RWPE2 (cell line): ENCODE measurements around the gene EVC.

Experiments used
- ATAC-seq: fragments of 200-7000 bp; cut with Tn5 transposase; 3 replicates; pipeline ENCODE4 v1.9.1; 2021; ENCODE audit warnings: low read depth
- DNase-seq: peaks from one replicate; pipeline ENCODE4 v3.0.0-alpha.2; 2020; ENCODE audit warnings: low spot score
- H3K27ac ChIP-seq: fragments of 450-650 bp; 2 replicates; pipeline ENCODE4 v1.5.1; 2017; ENCODE audit warnings: mild to moderate bottlenecking; ENCODE audit not compliant: poor library complexity, severe bottlenecking
- H3K27me3 ChIP-seq: fragments of 250-450 bp; sonication (Bioruptor Pico); 2 replicates; pipeline ENCODE4 v1.5.1; 2021; ENCODE audit warnings: mild to moderate bottlenecking, moderate library complexity; ENCODE audit not compliant: insufficient read depth, poor library complexity, severe bottlenecking
- H3K36me3 ChIP-seq: fragments of 250-450 bp; sonication (Bioruptor Pico); 2 replicates; pipeline ENCODE4 v1.5.1; 2020; ENCODE audit warnings: low read depth, mild to moderate bottlenecking, moderate library complexity
- H3K4me1 ChIP-seq: fragments of 250-450 bp; sonication (Bioruptor Pico); 2 replicates; pipeline ENCODE4 v1.5.1; 2021; ENCODE audit warnings: mild to moderate bottlenecking, moderate library complexity; ENCODE audit not compliant: insufficient read depth, poor library complexity, severe bottlenecking
- H3K4me3 ChIP-seq: fragments of 250-450 bp; sonication (Bioruptor Pico); 2 replicates; pipeline ENCODE4 v1.5.1; 2021; ENCODE audit warnings: mild to moderate bottlenecking, moderate library complexity; ENCODE audit not compliant: severe bottlenecking
- H3K9me3 ChIP-seq: fragments of 250-450 bp; sonication (Bioruptor Pico); 2 replicates; pipeline ENCODE4 v1.5.1; 2021; ENCODE audit warnings: mild to moderate bottlenecking, moderate library complexity; ENCODE audit not compliant: severe bottlenecking
- CTCF ChIP-seq: fragments of 450-650 bp; IDR thresholded peaks from one replicate; pipeline ENCODE4 v1.5.1; 2017; ENCODE audit warnings: mild to moderate bottlenecking, moderate library complexity; ENCODE audit not compliant: poor library complexity, severe bottlenecking

Gene EVC

DNA sequence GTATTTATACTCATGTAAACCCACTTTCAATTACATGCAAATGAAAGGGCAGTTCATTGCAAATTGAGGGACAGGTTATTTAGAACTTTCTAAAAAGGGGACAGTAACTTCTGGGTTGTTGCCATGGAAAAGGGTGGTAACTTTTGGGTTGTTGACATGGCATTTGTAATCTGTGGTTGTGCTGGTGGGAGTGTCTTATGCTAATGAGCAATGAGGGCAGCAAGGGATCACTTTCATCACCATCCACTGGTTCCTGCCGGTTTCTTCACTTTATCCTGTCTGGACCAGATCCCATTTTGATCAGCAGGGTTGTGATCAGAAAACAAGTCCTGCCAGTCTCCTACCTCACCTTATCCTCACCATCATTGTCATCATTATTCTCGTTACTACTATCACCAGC lies 32.0 kb downstream of the EVC start:
- DNase-seq (no peak), ATAC-seq (no peak)
- H3K4me1 ChIP-seq = peaks cover 14% of the 10 kb centered on the region
- H3K9me3 ChIP-seq = no peaks in the 10 kb centered on the region
- H3K36me3 ChIP-seq = peaks cover 67% of the 10 kb centered on the region
- no peak for TF ChIP-seq CTCF
- H3K27me3 ChIP-seq = no peaks in the 10 kb centered on the region
- H3K4me3 ChIP-seq = no peak overlapping the region
- H3K27ac ChIP-seq = no peak overlapping the region

- no peak for TF ChIP-seq CTCF
- Histone ChIP-seq H3K27ac (peak overlapping the region; percentile 84), H3K9me3 (no peaks in the 10 kb centered on the region), H3K36me3 (peaks cover 76% of the 10 kb centered on the region), H3K27me3 (no peaks in the 10 kb centered on the region), H3K4me1 (peaks cover 30% of the 10 kb centered on the region), H3K4me3 (no peak overlapping the region)
- DNase-seq = peak; percentile 15
- no peak for ATAC-seq
Observed at GRCh38 chr4:5746250-5746649, 35.2 kb downstream of the EVC start.

- Histone ChIP-seq H3K4me1 (peaks cover 37% of the 10 kb centered on the region), H3K27ac (peak overlapping the region; percentile 84), H3K9me3 (no peaks in the 10 kb centered on the region), H3K4me3 (no peak overlapping the region), H3K27me3 (no peaks in the 10 kb centered on the region), H3K36me3 (peaks cover 68% of the 10 kb centered on the region)
- ATAC-seq (no peak), DNase-seq (no peak)
- no peak for TF ChIP-seq CTCF
Observed at GRCh38 chr4:5746829-5747737, 36.1 kb downstream of the EVC start.

- no peak for TF ChIP-seq CTCF
- peak; percentile 82 for ATAC-seq
Observed at GRCh38 chr4:5747738-5748375, 36.9 kb downstream of the EVC start.

More at GRCh38 chr4:5747738-5748375, 36.9 kb downstream of the EVC start:
- DNase-seq = peak; percentile 77
- no peaks in the 10 kb centered on the region for H3K9me3 ChIP-seq
- no peaks in the 10 kb centered on the region for H3K27me3 ChIP-seq
- H3K27ac ChIP-seq = peak overlapping the region; percentile 84
- H3K4me1 ChIP-seq = peaks cover 45% of the 10 kb centered on the region
- no peak overlapping the region for H3K4me3 ChIP-seq
- H3K36me3 ChIP-seq = peaks cover 63% of the 10 kb centered on the region
